BJ (cell line): ENCODE results near the gene CYTH3. TPM values are rescaled to one million over a fixed set of nuclear protein-coding genes. Genes with fewer than 3 reads are reported as not detected.

ENCODE experiments used
- CTCF ChIA-PET: fragments of 350-600 bp; formaldehyde crosslinking; extraction: SDS; loops from one replicate; lab custom pipeline; 2021; ENCODE audit warnings: antibody characterized with exemption, inconsistent platforms; lab: Yijun Ruan, JAX
- POLR2A ChIA-PET: fragments of 300-600 bp; sonication (Branson Sonifier 250); formaldehyde crosslinking; extraction: SDS; loops from one replicate; lab custom pipeline; 2021; ENCODE audit warnings: antibody characterized with exemption; lab: Charles Lee
- DNase-seq: peaks from one replicate; pipeline ENCODE4 v3.0.0-alpha.2; 2011; ENCODE audit warnings: low read depth
- H3K27me3 ChIP-seq: 2 replicates; pipeline ENCODE4 v1.6.0; 2011; ENCODE audit warnings: low read length; ENCODE audit not compliant: control insufficient read depth, insufficient read depth
- H3K36me3 ChIP-seq: 2 replicates; pipeline ENCODE4 v1.5.1; 2011; ENCODE audit warnings: low read length; ENCODE audit not compliant: control insufficient read depth, insufficient read depth
- H3K4me3 ChIP-seq: 2 replicates; pipeline ENCODE4 v1.5.1; 2011; ENCODE audit warnings: low read depth, mild to moderate bottlenecking, control low read depth, low read length
- polyA plus RNA-seq: library from polyadenylated mRNA; depleted of rRNA; stranded (reverse); fragments of >200 nt; gene quantifications from 2 replicates; pipeline ENCODE4 v1.2.3, GENCODE V29; 2011
- TF ChIP-seq, protein P1 (sequence below): IDR thresholded peaks from 2 replicates; pipeline ENCODE4 v1.5.1; 2011; ENCODE audit warnings: low read depth, mild to moderate bottlenecking, control low read depth, inconsistent platforms, low read length, moderate library complexity; ENCODE audit not compliant: insufficient read depth

Gene CYTH3
- polyA plus RNA-seq, 1 experiment = 45.5 TPM

GRCh38 chr7:6209340-6209739 is 63.1 kb downstream of the CYTH3 start:
- CTCF ChIA-PET = interaction anchor here (1.1 to 1.5 kb wide), 2 partner anchors 9 to 21 kb away, joined by 3 to 4 read pairs; no protein-coding TSS in a partner anchor
- no peak for DNase-seq
- TF ChIP-seq, protein P1, sequence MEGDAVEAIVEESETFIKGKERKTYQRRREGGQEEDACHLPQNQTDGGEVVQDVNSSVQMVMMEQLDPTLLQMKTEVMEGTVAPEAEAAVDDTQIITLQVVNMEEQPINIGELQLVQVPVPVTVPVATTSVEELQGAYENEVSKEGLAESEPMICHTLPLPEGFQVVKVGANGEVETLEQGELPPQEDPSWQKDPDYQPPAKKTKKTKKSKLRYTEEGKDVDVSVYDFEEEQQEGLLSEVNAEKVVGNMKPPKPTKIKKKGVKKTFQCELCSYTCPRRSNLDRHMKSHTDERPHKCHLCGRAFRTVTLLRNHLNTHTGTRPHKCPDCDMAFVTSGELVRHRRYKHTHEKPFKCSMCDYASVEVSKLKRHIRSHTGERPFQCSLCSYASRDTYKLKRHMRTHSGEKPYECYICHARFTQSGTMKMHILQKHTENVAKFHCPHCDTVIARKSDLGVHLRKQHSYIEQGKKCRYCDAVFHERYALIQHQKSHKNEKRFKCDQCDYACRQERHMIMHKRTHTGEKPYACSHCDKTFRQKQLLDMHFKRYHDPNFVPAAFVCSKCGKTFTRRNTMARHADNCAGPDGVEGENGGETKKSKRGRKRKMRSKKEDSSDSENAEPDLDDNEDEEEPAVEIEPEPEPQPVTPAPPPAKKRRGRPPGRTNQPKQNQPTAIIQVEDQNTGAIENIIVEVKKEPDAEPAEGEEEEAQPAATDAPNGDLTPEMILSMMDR = no peak
- Histone ChIP-seq H3K27me3 (no peaks in the 10 kb centered on the region), H3K36me3 (no peaks in the 10 kb centered on the region), H3K4me3 (no peak overlapping the region)
- POLR2A ChIA-PET = interaction anchor here (0.6 kb wide), 1 partner anchor 74 kb away, joined by 5 read pairs; no protein-coding TSS in a partner anchor

DNA sequence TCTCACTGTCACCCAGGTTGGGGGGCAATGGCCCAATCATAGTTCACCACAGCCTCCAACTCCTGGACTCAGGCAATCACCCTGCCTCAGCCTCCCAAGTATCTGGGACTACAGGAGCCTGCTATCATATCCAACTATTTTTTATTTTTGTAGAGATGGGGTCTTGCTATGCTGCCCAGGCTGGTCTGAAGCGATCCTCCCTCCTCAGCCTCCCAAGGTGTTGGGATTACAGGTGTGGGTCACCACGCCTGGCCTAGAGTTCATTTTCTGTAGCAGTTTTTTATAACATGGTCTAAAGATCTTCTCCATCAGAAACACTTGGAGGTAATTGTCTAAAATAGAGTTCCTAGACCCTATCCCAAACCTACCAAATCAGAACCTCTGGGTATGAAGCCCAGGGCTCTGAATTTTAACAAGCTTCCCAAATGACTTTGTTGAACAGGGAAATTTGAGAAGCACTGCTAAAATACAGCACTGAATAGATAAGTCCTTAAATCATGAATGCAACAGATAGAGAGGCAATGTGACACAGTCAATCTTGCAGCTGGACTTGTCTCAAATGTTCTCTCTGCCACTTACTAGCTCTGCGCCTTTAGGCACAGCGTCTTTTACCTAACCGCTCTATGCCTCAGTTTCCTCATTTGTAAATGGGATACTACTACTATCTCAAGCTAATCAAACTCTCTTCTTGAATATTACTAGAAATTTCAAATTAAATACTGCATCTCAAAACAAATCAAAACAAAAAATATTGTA is 63.7 kb downstream of the CYTH3 start:
- Histone ChIP-seq H3K27me3 (no peaks in the 10 kb centered on the region), H3K36me3 (no peaks in the 10 kb centered on the region), H3K4me3 (no peak overlapping the region)
- no peak for DNase-seq
- TF ChIP-seq, protein P1 = no peak
- ChIA-PET POLR2A (interaction anchor here (0.6 kb wide), 1 partner anchor 75 kb away, joined by 5 read pairs; no protein-coding TSS in a partner anchor), CTCF (interaction anchor here (1.5 kb wide), 1 partner anchor 9 kb away, joined by 4 read pairs; no protein-coding TSS in a partner anchor)

DNA sequence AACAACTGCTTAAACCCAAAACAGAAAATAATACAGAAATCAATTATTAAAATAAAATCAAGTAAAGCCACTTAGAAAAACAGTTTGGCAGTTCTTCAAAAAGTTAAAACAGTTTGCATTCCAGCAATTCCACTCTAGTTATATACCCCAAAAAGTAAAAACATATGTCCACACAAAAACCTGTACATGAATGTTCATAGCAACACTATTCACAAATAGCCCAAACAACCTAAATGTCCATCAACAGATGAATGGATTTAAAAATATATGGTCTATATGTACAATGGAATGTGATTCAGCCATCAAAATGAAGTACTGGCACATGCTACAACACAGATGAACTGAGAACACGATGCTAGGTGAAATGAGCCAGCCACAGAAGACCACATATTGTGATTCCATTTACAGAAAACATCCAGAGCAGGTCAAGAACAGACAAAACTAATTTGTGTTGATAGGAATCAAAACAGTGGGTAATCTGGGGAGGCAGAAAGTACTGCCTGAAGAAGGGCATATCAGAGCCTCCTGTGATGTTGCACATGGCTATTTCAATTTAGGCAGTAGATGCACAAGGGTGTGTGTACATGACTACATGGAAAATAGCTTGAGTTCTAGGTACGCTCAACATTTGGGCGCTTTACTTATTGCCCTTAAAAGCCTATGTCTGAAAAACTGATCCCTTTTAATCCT is 66.3 kb downstream of the CYTH3 start:
- POLR2A ChIA-PET = no interaction called here
- no peaks in the 10 kb centered on the region for H3K27me3 ChIP-seq
- CTCF ChIA-PET = interaction anchor here (0.6 kb wide), 1 partner anchor 91 kb away, joined by 4 read pairs; no protein-coding TSS in a partner anchor
- TF ChIP-seq, protein P1 = no peak
- H3K36me3 ChIP-seq = no peaks in the 10 kb centered on the region
- peak; percentile 21 for DNase-seq
- no peak overlapping the region for H3K4me3 ChIP-seq

DNA sequence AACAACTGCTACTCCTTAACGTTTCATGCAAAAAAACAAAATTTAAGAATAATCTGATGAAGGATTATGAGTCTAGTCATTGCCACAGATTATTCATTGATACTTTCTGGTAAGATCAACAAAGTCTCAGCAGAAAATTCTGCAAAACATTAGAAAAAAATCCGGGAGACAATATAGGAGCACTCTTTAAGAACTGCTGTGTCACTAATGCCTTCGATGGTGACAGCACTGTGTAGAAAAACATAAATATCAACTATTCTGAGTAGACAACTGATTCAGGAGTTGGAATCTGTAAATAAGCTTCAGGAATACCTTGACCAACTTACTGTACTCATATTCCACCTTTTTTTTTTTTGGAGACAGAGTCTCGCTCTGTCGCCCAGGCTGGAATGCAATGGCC is 69.0 kb downstream of the CYTH3 start:
- ChIA-PET CTCF (no interaction called here), POLR2A (no interaction called here)

More for the DNA sequence above, 69.0 kb downstream of the CYTH3 start:
- Histone ChIP-seq H3K4me3 (no peak overlapping the region), H3K27me3 (no peaks in the 10 kb centered on the region), H3K36me3 (no peaks in the 10 kb centered on the region)
- DNase-seq = no peak
- TF ChIP-seq, protein P1 = no peak
